WI38 (cell line): Measurements from ENCODE around the gene KCNQ1OT1.

Source experiments
- H3K4me3 ChIP-seq: 2 replicates; pipeline ENCODE4 v1.5.1; 2011; ENCODE audit warnings: low read depth, mild to moderate bottlenecking, control low read depth, low read length
- TF ChIP-seq, protein P1 (sequence below): IDR thresholded peaks from 2 replicates; pipeline ENCODE4 v1.5.1; 2012; ENCODE audit warnings: low read depth, mild to moderate bottlenecking, control low read depth, low read length

The KCNQ1OT1 gene

DNA sequence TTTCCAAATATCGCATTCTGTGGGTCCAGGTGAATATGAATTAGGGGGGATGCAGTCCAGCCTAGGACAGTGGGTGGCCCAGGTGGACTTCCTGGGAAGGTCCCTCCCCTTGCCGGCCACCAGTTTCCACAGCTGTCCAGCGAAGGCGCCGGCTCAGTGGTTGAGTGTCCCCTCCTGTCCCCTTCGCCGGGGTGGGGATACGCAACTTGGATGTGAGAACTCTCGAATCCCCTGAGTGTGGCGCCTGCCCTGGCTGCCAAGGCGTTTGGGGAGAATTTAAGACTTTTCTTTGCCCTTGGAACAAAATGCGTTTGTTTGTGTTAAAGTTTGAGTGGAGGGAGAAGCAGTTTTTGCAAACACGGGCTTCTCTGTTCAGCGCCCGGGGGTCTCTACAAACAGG, 123.7 kb downstream of the KCNQ1OT1 start:
- no peak overlapping the region for H3K4me3 ChIP-seq
- TF ChIP-seq, protein P1, sequence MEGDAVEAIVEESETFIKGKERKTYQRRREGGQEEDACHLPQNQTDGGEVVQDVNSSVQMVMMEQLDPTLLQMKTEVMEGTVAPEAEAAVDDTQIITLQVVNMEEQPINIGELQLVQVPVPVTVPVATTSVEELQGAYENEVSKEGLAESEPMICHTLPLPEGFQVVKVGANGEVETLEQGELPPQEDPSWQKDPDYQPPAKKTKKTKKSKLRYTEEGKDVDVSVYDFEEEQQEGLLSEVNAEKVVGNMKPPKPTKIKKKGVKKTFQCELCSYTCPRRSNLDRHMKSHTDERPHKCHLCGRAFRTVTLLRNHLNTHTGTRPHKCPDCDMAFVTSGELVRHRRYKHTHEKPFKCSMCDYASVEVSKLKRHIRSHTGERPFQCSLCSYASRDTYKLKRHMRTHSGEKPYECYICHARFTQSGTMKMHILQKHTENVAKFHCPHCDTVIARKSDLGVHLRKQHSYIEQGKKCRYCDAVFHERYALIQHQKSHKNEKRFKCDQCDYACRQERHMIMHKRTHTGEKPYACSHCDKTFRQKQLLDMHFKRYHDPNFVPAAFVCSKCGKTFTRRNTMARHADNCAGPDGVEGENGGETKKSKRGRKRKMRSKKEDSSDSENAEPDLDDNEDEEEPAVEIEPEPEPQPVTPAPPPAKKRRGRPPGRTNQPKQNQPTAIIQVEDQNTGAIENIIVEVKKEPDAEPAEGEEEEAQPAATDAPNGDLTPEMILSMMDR: no peak

DNA sequence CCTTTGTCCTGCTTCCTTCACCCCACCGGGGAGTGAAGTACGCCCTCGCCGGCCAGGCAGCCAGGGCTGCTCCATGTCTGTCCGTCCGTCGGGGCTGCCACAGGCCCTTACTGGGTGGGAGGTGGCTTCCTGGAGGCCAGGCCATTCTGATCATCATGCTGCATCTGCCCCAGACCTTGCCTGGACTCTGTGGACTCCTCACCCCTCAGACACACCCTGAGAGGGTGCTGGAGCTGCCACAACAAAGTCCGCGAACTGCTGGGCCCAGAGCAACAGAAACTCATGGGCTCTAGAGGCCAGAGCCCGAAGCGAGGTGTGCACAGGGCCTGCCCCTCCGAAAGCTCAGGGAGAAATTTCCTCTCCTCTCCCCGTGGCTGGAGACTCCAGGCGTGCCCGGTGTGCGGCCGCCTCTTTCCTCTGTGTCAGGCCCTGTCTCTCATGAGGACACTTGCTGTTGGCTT, 124.2 kb downstream of the KCNQ1OT1 start:
- TF ChIP-seq, protein P1: no peak
- no peak overlapping the region for H3K4me3 ChIP-seq

DNA sequence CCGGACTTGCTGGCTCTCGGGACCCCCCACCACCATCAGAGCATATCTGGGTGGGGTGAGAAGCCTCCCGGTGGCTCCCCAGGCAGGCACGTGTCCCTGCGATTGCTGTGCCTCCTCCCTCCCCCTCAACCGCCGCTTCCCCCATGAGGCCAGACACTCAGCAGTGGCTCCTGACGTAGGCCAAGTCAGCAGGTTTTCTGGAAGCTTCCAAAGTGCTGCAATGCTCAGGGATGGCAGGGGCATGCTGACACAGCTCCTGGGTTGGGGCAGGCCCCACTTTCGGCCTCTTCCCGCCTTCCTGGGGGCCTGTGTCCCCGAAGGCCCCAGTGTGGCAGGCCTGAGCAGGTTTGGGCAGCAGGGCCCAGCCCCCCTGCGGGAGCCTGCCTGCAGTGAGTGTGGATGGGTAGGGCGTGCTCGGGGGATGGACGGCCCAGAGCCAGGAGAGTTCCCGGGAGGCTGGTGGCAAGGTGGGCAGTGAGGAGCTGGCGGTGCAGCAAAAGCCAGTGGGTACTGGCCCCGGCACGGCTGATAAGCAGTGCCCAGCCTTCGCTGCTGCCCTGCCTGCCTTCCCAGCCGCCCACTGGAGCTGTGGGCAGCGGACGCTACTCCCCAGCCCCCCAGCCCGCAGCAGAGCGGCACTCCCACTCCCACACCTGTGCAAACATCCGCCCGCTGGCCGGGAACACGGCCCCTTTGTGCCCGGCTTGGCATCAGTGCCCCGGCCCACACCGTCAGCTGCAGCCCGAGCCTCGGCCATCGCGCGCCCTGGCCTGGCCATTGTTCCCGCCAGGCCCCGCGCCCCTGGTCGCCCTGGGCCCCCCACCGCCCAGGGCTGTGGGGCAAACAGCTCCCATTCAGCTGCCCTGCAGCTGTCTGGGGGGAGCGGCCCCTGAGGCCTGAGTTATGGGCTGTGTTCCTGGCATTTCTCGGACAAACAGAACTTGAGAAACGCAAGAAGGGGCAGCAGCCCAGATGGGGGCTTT, 125.0 kb downstream of the KCNQ1OT1 start:
- H3K4me3 ChIP-seq: no peak overlapping the region
- TF ChIP-seq, protein P1: no peak

DNA sequence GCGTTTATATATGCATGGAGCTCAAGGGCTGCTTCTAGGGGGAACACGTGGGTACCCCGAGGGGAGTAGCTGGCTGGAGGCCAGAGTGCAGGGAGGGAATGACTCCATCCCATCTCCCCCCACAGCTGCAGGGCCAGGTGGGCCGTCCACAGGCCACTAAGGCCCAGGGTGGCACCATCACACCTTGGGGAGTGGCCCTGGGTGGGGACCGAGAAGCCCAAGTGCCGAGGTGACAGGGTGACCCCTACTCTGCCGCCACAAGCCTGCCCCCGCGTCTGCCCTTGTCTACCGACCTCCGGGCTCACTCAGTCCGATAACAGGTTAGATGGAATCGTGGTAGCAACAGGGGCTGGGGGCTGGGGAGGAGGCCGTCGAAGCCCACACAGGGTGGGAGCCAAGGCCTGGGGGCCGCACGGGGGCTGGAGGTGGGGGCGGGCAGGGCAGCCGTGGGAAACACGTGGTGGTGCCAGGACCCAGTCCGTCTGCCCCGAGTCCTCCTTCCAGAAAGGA, 125.7 kb downstream of the KCNQ1OT1 start:
- TF ChIP-seq, protein P1: no peak
- H3K4me3 ChIP-seq: no peak overlapping the region

DNA sequence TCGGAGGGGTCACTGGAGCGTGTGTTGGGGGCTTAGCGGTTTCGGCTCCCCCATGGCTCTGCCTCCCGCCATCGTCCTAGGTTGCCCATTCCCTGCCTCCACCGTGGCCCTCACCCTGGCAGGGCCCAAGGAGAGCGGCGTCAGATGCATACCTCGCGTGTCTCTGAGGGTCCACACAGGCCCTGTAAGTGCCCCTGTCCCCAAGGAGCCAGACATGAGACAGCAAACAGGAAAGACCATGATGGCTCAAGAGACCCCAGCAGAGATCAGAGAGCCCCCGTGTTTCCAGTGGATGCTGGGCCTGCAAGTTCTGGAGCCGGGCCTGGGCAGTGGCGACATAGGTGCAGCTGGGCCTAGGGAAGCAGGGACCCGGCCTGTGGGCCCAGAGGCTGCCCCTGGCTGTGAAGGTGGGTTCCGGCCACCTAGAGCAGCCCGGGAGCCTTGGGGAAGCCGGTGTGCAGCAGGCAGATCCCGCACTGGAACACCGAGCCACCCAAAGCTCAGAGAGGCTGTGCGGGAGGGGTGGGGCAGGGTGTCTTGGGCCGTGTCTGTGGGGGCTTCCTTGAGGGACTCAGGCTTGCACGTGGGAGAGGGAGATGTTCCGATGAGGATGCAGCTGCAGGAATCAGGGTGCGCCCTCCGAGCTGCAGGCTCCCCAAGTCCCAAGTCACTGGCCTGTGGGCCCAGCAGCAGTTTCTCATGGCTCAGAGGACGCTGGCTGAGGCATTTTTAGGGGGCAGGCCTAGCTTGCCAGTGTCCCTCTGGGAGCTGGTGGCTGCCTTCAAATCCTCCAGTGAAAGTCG, 126.4 kb downstream of the KCNQ1OT1 start:
- H3K4me3 ChIP-seq: no peak overlapping the region
- TF ChIP-seq, protein P1: no peak

DNA sequence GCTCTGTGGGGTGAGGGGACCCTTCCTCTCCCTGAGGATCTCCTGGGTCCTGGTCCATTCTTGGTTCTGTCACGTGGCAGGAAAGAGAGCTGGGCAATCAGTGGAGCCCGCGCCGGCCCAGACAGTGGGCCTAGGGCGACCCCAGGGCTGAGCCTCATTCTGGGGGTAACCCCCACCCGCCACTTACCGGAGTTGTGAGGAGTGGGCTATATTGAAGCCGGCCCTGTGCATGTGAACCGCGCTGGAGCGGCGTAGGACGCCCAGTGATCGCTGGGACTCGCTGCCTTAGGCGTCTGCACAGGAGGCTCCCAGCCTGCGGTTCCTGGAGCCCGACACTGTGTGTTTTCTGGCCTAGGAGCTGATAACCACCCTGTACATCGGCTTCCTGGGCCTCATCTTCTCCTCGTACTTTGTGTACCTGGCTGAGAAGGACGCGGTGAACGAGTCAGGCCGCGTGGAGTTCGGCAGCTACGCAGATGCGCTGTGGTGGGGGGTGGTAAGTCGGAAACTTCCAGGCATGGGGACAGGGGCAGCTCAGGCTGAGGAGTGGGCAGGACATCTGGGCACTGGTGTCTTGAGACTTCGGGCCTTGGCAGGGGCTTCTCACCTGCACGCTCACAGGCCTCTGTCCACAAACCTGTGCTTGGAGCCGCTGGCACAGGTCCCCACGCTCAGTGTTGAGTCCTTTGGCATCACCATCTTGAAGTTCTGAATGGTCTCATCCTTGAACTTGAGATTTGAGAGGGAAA, 127.1 kb downstream of the KCNQ1OT1 start:
- H3K4me3 ChIP-seq: no peak overlapping the region
- TF ChIP-seq, protein P1: no peak
